Panc1 (cell line): ENCODE measurements around the gene TMEM220. TPM values are rescaled to one million over a fixed set of nuclear protein-coding genes. Genes with fewer than 3 reads are reported as not detected.

Experiments used
- ATAC-seq: fragments of 200-7000 bp; cut with Tn5 transposase; 2 replicates; pipeline ENCODE4 v1.9.1; 2020; ENCODE audit warnings: mild to moderate bottlenecking, moderate library complexity
- Bru-seq: library from RNA; stranded (reverse); fragments of 400-500 nt; gene quantifications from one replicate; lab custom pipeline; 2021; lab: Mats Ljungman, UMichigan
- BruChase-seq, 2 experiments: library from RNA; stranded (reverse); fragments of 400-500 nt; gene quantifications; one replicate each; lab custom pipeline; 2021; lab: Mats Ljungman, UMichigan
- BruUV-seq: library from RNA; stranded (reverse); fragments of 400-500 nt; replicated peaks from 2 replicates; lab custom pipeline; 2021; lab: Mats Ljungman, UMichigan
- CTCF ChIA-PET: fragments of 300-600 bp; sonication (Branson Sonifier 250); formaldehyde crosslinking; loops from one replicate; lab custom pipeline; 2022; ENCODE audit warnings: antibody characterized with exemption; lab: Charles Lee
- POLR2A ChIA-PET: fragments of 300-600 bp; sonication (Branson Sonifier 250); formaldehyde crosslinking; loops from one replicate; lab custom pipeline; 2022; ENCODE audit warnings: antibody characterized with exemption; lab: Charles Lee
- DNase-seq: peaks from one replicate; pipeline ENCODE4 v3.0.0-alpha.2; 2010; ENCODE audit warnings: low read depth, low spot score
- H3K27ac ChIP-seq: 2 replicates; pipeline ENCODE4 v1.5.1; 2011; ENCODE audit warnings: mild to moderate bottlenecking, low read length, inconsistent platforms
- H3K27me3 ChIP-seq: fragments of 200-500 bp; sonication (Bioruptor generic); 2 replicates; pipeline ENCODE4 v1.6.0; 2014; ENCODE audit warnings: low read length, inconsistent platforms; ENCODE audit not compliant: control insufficient read depth, insufficient read depth
- H3K36me3 ChIP-seq: fragments of 200-500 bp; sonication (Bioruptor generic); 2 replicates; pipeline ENCODE4 v1.5.1; 2014; ENCODE audit warnings: inconsistent platforms, mild to moderate bottlenecking, low read length, moderate library complexity; ENCODE audit not compliant: control insufficient read depth, insufficient read depth
- H3K4me1 ChIP-seq: 2 replicates; pipeline ENCODE4 v1.5.1; 2011; ENCODE audit warnings: inconsistent platforms, mild to moderate bottlenecking, low read length, moderate library complexity; ENCODE audit not compliant: control insufficient read depth, insufficient read depth
- H3K4me3 ChIP-seq, 2 experiments: 2 replicates each; pipeline ENCODE4 v1.5.1; 2011 to 2012; ENCODE audit warnings: low read depth in 2 of 2, low read length in 2 of 2, mild to moderate bottlenecking in 2 of 2, inconsistent platforms in 1 of 2, moderate library complexity in 1 of 2
- H3K9me3 ChIP-seq: fragments of 200-500 bp; sonication (Bioruptor generic); 2 replicates; pipeline ENCODE4 v1.5.1; 2014; ENCODE audit warnings: low read depth, mild to moderate bottlenecking, inconsistent platforms, low read length, moderate library complexity; ENCODE audit not compliant: control insufficient read depth, insufficient read depth
- POLR2AphosphoS5 ChIP-seq: IDR thresholded peaks from 2 replicates; pipeline ENCODE4 v1.6.1; 2012; ENCODE audit warnings: mild to moderate bottlenecking, low read depth, low read length, moderate library complexity
- SIN3A ChIP-seq: IDR thresholded peaks from 2 replicates; pipeline ENCODE4 v1.6.1; 2012; ENCODE audit warnings: low read depth, mild to moderate bottlenecking, low read length, moderate library complexity, borderline replicate concordance; ENCODE audit not compliant: insufficient read depth
- TCF7L2 ChIP-seq: IDR thresholded peaks from 2 replicates; pipeline ENCODE4 v1.6.1; 2011; ENCODE audit warnings: mild to moderate bottlenecking, low read depth, low read length, inconsistent platforms
- in situ Hi-C: cut with HindIII; loops from 2 replicates; pipeline ENCODE4 v1.10.0; 2016; ENCODE audit warnings: low sequenced_read_pairs, low pct_unique_long_range_greater_than_20kb
- intact Hi-C: fragments of 100-400 bp; cut with micrococcal nuclease; formaldehyde crosslinking; loops from one replicate; pipeline ENCODE4 v1.10.0; 2022; ENCODE audit not compliant: unreplicated experiment
- long read RNA-seq: library from polyadenylated mRNA; unstranded; transcript quantifications from one replicate; pipeline ENCODE4 v2.0.0, GENCODE V29; 2021; ENCODE audit not compliant: unreplicated experiment
- polyA plus RNA-seq: library from polyadenylated mRNA; unstranded; fragments of >200 nt; gene quantifications from one replicate; pipeline ENCODE4 v1.2.1, GENCODE V29; 2012; ENCODE audit warnings: missing spikeins; ENCODE audit not compliant: insufficient read length
- total RNA-seq: library from RNA; stranded (reverse); gene quantifications from one replicate; pipeline ENCODE4 v1.2.1, GENCODE V29; 2021; ENCODE audit not compliant: unreplicated experiment
- TF ChIP-seq, protein P1 (sequence below): fragments of 450-650 bp; IDR thresholded peaks from 2 replicates; pipeline ENCODE4 v1.5.1; 2017; ENCODE audit warnings: mild to moderate bottlenecking
- TF ChIP-seq, protein P2 (sequence below), 2 experiments: IDR thresholded peaks; 2 replicates each; pipeline ENCODE4 v1.6.1; 2011 to 2012; ENCODE audit warnings: low read depth in 2 of 2, control low read depth in 1 of 2, low read length in 1 of 2, mild to moderate bottlenecking in 1 of 2, moderate library complexity in 1 of 2; ENCODE audit not compliant: insufficient read depth in 1 of 2

TMEM220 gene
- 9.3 TPM for total RNA-seq
- polyA plus RNA-seq = 9.6 TPM
- Bru-seq, nascent RNA = percentile 61 among the genes with signal in this experiment
- percentile 54 among the genes with signal in this experiment for BruChase-seq, experiment 1, labeled RNA remaining after a 2-hour chase
- BruChase-seq, experiment 2, labeled RNA remaining after a 6-hour chase = percentile 54 among the genes with signal in this experiment
- long read RNA-seq, transcript TMEM220-201 (6 exons, 3,106 nt) = major isoform, 5 of 13 reads
- long read RNA-seq, partial matches to known transcripts = 0 of 13 reads
- long read RNA-seq, other reads (novel, unspliced or antisense) = 4 of 13 reads

DNA sequence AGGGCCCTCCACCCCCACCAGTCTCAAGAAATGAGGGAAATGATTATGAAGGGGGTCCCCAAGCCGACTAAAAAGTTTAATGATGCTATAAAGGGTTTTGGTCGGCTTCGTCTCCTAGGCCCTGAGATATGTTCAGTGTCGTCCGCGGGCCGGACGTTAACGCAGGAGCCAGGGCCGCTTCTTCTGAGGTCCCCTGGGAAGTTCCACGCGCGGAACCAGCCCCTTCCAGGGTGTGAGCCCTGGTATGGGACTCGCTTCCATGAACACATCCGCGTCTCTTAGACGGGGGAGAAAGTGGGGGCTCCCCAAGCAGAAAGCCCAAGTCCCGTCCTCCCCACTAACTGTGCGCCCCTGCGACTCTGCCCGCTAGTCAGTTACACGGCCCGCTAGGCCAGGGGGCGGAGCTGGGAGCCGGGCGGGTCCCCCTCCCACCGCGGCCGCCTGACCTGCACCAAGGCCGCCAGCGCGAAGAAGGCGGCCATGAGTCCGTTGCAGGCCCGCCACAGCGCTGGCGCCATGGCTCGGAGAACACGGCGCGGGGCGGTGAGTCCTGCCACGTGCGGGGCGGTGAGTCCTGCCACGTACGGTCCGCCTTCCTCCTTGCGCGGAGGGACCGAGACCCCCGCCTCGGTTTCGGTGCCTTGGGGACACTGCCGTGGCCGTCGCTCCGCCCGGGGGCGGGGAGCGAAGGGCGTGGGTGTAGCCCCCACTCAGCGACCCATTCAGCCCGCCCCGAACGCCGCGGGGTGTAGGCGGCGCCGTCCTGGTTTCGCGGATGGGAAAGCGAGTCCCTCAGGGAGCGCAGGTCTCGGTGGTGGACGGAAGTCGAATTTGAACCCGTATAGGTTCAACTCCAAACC, at the start of gene TMEM220:
TMEM220 (minus strand) TSS at position 690 of the 860 bp plus-strand sequence; CDS start at position 518, 172 bp downstream.
- H3K27ac ChIP-seq = peak within 1 kb of the TSS; percentile 79
- no TSS peak for BruUV-seq
- ChIA-PET CTCF (interaction anchor here (0.7 kb wide), 1 partner anchor 44 kb away, joined by 4 read pairs; no protein-coding TSS in a partner anchor), POLR2A (no interaction called here)
- no peaks in the 10 kb centered on the region for H3K9me3 ChIP-seq
- DNase-seq = no peak
- H3K27me3 ChIP-seq = no peaks in the 10 kb centered on the region
- intact Hi-C loops = no loop called here
- H3K4me3 ChIP-seq = peak within 1 kb of the TSS; percentile 58 to 69
- no peaks in the 10 kb centered on the region for H3K36me3 ChIP-seq
- peak; percentile 98 for ATAC-seq
- peaks cover 3% of the 10 kb centered on the region; the same call in 1 of the 2 replicates for H3K4me1 ChIP-seq
- in situ Hi-C loops = no loop called here
- no peak for TF ChIP-seq TCF7L2
- no peak for TF ChIP-seq POLR2AphosphoS5
- TF ChIP-seq, protein P1, sequence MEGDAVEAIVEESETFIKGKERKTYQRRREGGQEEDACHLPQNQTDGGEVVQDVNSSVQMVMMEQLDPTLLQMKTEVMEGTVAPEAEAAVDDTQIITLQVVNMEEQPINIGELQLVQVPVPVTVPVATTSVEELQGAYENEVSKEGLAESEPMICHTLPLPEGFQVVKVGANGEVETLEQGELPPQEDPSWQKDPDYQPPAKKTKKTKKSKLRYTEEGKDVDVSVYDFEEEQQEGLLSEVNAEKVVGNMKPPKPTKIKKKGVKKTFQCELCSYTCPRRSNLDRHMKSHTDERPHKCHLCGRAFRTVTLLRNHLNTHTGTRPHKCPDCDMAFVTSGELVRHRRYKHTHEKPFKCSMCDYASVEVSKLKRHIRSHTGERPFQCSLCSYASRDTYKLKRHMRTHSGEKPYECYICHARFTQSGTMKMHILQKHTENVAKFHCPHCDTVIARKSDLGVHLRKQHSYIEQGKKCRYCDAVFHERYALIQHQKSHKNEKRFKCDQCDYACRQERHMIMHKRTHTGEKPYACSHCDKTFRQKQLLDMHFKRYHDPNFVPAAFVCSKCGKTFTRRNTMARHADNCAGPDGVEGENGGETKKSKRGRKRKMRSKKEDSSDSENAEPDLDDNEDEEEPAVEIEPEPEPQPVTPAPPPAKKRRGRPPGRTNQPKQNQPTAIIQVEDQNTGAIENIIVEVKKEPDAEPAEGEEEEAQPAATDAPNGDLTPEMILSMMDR = no peak
- TF ChIP-seq, protein P2, sequence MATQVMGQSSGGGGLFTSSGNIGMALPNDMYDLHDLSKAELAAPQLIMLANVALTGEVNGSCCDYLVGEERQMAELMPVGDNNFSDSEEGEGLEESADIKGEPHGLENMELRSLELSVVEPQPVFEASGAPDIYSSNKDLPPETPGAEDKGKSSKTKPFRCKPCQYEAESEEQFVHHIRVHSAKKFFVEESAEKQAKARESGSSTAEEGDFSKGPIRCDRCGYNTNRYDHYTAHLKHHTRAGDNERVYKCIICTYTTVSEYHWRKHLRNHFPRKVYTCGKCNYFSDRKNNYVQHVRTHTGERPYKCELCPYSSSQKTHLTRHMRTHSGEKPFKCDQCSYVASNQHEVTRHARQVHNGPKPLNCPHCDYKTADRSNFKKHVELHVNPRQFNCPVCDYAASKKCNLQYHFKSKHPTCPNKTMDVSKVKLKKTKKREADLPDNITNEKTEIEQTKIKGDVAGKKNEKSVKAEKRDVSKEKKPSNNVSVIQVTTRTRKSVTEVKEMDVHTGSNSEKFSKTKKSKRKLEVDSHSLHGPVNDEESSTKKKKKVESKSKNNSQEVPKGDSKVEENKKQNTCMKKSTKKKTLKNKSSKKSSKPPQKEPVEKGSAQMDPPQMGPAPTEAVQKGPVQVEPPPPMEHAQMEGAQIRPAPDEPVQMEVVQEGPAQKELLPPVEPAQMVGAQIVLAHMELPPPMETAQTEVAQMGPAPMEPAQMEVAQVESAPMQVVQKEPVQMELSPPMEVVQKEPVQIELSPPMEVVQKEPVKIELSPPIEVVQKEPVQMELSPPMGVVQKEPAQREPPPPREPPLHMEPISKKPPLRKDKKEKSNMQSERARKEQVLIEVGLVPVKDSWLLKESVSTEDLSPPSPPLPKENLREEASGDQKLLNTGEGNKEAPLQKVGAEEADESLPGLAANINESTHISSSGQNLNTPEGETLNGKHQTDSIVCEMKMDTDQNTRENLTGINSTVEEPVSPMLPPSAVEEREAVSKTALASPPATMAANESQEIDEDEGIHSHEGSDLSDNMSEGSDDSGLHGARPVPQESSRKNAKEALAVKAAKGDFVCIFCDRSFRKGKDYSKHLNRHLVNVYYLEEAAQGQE (IDR thresholded peaks at IDR 0.05; ENCODE audit: insufficient read depth in 1 of 2, low read depth in 2 of 2, low read length in 1 of 2) = no peak
- TF ChIP-seq SIN3A = no peak

DNA sequence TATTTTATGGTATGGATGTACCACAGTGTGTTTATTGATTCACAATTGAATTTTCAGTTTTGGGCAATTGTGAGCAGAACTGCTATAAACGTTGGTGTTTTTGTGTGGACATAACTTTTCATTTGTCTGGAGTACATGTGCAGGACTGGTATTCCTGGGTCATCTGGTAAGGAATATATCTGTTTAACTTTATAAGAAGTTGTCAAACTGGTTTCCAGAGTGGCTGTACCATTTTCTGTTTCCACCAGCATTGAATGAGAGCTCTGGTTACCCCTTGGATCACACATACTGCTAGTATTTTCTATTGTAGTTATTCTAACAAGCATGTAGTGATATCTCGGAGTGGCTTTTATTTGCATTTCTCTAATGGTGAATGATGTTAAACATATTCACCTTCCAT, 49.8 kb upstream of the TMEM220 start:
- no TSS peak for BruUV-seq
- Histone ChIP-seq H3K4me1 (no peaks in the 10 kb centered on the region), H3K36me3 (no peaks in the 10 kb centered on the region), H3K9me3 (no peaks in the 10 kb centered on the region), H3K27ac (no peak overlapping the region), H3K4me3 (no peak overlapping the region), H3K27me3 (no peaks in the 10 kb centered on the region)
- POLR2A ChIA-PET = no interaction called here
- ATAC-seq (no peak), DNase-seq (no peak)
- in situ Hi-C loops = no loop called here
- intact Hi-C loops = no loop called here
- CTCF ChIA-PET = no interaction called here
- TF ChIP-seq, protein P2 (IDR thresholded peaks at IDR 0.05; ENCODE audit: insufficient read depth in 1 of 2, low read depth in 2 of 2, low read length in 1 of 2) = no peak
- TF ChIP-seq, protein P1 = no peak
- TF ChIP-seq SIN3A (no peak), POLR2AphosphoS5 (no peak), TCF7L2 (no peak)
